Cardiac muscle cell (in vitro differentiated cells and primary cell): ENCODE results near the gene GPD1L. TPM values are rescaled to one million over a fixed set of nuclear protein-coding genes. Genes with fewer than 3 reads are reported as not detected.
"Not testable (repeated sequence)": the region's sequence is repeated elsewhere in the genome, so short reads cannot be mapped to it uniquely, and the experiment has no call there.

Experiments
- DNase-seq, 2 donors: peaks; one replicate each; pipeline versions ENCODE4 v3.0.0 to v3.0.0-alpha.2; 2010 to 2017; ENCODE audit warnings: low read depth in 1 of 2, low spot score in 1 of 2
- H3K27ac ChIP-seq: fragments of 200-600 bp; sonication (generic); 2 replicates; pipeline ENCODE4 v1.5.1; 2016
- H3K27me3 ChIP-seq: fragments of 200-600 bp; sonication (generic); 2 replicates; pipeline ENCODE4 v1.6.0; 2016; ENCODE audit warnings: control low read depth
- H3K36me3 ChIP-seq: fragments of 200-600 bp; sonication (generic); 2 replicates; pipeline ENCODE4 v1.5.1; 2016; ENCODE audit warnings: control low read depth
- H3K4me1 ChIP-seq: fragments of 200-600 bp; sonication (generic); 2 replicates; pipeline ENCODE4 v1.8.1; 2017; ENCODE audit warnings: low read depth, mild to moderate bottlenecking, mixed run types
- H3K4me3 ChIP-seq: fragments of 200-600 bp; sonication (generic); 2 replicates; pipeline ENCODE4 v1.5.1; 2016; ENCODE audit warnings: mild to moderate bottlenecking
- H3K9me3 ChIP-seq: fragments of 200-600 bp; sonication (generic); 2 replicates; pipeline ENCODE4 v1.5.1; 2017; ENCODE audit warnings: low read depth, mild to moderate bottlenecking, control low read depth
- polyA plus RNA-seq: library from polyadenylated mRNA; unstranded; fragments of >200 nt; fragmentation: Nextera tagmentation; extraction: Ambion mirVana; gene quantifications from 2 replicates; pipeline ENCODE4 v1.2.1, GENCODE V29; 2016
- total RNA-seq: library from RNA; depleted of rRNA; stranded (reverse); fragments of >200 nt; gene quantifications from 2 replicates; pipeline ENCODE4 v1.2.3, GENCODE V29; 2016
- TF ChIP-seq, protein P1 (sequence below): IDR thresholded peaks from 2 replicates; pipeline ENCODE4 v1.5.1; 2012; ENCODE audit warnings: low read depth, mild to moderate bottlenecking, low read length

GPD1L gene
- total and polyA plus RNA-seq, 2 experiments from 2014 or later: 19.4 to 20.1 TPM

DNA sequence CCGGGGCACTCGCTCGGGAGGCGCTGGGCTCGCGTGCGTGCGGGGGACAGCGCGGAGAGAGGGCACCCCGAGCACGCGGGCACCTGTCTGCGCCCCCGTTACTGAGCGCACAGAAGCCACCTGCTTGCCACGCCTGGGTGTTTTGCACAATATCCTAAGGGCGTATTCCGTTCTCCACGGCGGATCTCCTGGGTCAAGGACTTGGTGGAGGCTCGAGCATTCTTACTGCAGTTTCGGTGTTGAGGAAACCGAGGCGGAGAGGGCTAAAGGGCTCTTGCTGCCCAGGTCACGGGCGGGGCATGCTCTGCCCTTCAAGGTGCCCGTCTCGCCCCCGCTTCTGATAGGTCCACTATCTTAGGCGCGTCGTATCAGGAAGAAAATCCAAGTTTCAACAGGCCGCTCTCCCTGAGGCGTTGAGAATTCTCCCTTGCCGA is 526 bp downstream of the GPD1L start:
- DNase-seq: peak in 1 of 2 donors; percentile 10
- TF ChIP-seq, protein P1, sequence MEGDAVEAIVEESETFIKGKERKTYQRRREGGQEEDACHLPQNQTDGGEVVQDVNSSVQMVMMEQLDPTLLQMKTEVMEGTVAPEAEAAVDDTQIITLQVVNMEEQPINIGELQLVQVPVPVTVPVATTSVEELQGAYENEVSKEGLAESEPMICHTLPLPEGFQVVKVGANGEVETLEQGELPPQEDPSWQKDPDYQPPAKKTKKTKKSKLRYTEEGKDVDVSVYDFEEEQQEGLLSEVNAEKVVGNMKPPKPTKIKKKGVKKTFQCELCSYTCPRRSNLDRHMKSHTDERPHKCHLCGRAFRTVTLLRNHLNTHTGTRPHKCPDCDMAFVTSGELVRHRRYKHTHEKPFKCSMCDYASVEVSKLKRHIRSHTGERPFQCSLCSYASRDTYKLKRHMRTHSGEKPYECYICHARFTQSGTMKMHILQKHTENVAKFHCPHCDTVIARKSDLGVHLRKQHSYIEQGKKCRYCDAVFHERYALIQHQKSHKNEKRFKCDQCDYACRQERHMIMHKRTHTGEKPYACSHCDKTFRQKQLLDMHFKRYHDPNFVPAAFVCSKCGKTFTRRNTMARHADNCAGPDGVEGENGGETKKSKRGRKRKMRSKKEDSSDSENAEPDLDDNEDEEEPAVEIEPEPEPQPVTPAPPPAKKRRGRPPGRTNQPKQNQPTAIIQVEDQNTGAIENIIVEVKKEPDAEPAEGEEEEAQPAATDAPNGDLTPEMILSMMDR: no peak
- Histone ChIP-seq H3K4me1 (peaks cover 4% of the 10 kb centered on the region), H3K36me3 (no peaks in the 10 kb centered on the region), H3K9me3 (no peaks in the 10 kb centered on the region), H3K4me3 (peak overlapping the region; percentile 66), H3K27me3 (peaks cover 19% of the 10 kb centered on the region), H3K27ac (no peak overlapping the region)

- H3K36me3 ChIP-seq, H3K4me3 ChIP-seq, DNase-seq, H3K9me3 ChIP-seq, H3K4me1 ChIP-seq, H3K27ac ChIP-seq: not testable (repeated sequence)
- H3K27me3 ChIP-seq: peaks cover 19% of the 10 kb centered on the region
Measured at GRCh38 chr3:32108224-32108623, 1.8 kb downstream of the GPD1L start.

DNA sequence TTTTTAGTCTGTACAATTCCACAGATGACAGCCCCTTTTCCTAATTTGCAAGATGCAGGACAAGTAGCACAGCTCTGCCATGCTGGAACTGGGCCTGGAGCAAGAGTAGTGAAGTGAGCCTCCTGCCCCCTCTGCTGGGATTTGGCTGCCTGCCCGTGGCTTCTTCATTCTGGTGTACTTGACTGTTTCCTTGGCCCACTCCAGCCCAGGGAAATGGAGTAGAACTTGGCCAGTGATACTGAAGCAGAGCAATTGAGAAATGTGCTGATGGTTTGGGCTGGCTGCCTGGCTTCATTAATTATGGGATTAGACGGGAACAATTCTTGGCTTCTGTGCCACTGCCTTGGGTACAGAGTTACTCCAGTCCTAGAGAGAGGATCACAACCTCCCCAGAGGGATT is 2.8 kb downstream of the GPD1L start:
- Histone ChIP-seq H3K27me3 (peaks cover 19% of the 10 kb centered on the region), H3K27ac (no peak overlapping the region), H3K4me1 (peaks cover 5% of the 10 kb centered on the region), H3K4me3 (no peak overlapping the region), H3K36me3 (no peaks in the 10 kb centered on the region), H3K9me3 (no peaks in the 10 kb centered on the region)
- TF ChIP-seq, protein P1: no peak
- peak; percentile 55 to 91 for DNase-seq

DNA sequence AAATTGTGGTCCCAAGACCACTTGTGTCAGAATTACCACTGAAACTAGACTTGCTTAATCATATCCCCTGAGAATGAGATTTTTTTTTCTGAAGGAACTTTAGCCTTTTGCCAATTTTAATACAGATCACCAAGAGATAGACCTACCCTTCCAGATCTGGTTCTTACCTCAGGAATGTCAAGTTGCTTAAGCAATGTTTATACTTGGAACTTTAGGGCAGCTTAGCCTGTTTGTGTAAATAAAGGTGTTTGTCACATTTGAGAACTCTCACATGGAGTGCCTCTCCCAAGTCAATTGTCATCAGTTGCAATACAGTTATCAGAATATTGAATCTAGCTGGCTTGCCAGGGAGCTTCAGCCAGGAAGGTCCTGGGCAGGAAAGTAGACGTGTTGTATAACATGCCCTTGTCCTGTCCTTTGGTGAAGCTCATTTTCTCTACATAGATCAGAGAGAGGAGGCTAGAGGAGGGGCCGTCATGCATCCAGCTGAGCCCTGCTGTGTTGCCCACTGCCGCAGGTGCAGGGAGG is 3.9 kb downstream of the GPD1L start:
- no peak overlapping the region for H3K27ac ChIP-seq
- H3K36me3 ChIP-seq: no peaks in the 10 kb centered on the region
- H3K4me3 ChIP-seq: no peak overlapping the region
- no peak for DNase-seq
- peaks cover 5% of the 10 kb centered on the region for H3K4me1 ChIP-seq
- H3K27me3 ChIP-seq: peaks cover 19% of the 10 kb centered on the region
- no peaks in the 10 kb centered on the region for H3K9me3 ChIP-seq
- TF ChIP-seq, protein P1: no peak

GRCh38 chr3:32111560-32111959 is 5.1 kb downstream of the GPD1L start:
- Histone ChIP-seq H3K27me3 (peaks cover 19% of the 10 kb centered on the region), H3K27ac (no peak overlapping the region), H3K9me3 (no peaks in the 10 kb centered on the region), H3K36me3 (no peaks in the 10 kb centered on the region), H3K4me3 (no peak overlapping the region), H3K4me1 (peaks cover 5% of the 10 kb centered on the region)
- TF ChIP-seq, protein P1: no peak
- no peak for DNase-seq

DNA sequence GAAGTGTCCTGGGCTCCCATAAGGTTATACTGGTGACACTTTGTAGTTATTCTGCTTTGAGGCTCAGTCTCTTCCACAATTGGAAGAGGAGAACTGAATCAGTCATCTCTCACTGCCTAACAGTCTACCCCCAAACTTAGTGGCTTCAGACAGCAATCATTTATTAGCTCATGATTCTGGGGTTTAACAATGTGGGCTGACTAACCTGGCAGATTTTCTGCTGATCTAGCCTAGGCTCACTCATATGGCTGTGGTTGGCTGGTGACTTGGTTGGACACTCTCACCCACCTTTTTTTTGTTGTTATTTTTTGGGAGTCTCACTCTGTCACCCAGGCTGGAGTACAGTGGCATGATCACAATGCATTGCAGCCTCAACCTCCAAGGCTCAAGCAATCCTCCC is 7.1 kb downstream of the GPD1L start:
- Histone ChIP-seq H3K9me3 (no peaks in the 10 kb centered on the region), H3K36me3 (no peaks in the 10 kb centered on the region), H3K27me3 (peaks cover 1% of the 10 kb centered on the region), H3K27ac (no peak overlapping the region), H3K4me3 (no peak overlapping the region), H3K4me1 (peaks cover 5% of the 10 kb centered on the region)
- no peak for DNase-seq
- TF ChIP-seq, protein P1: no peak
